ENCODE data around the gene ZNF787.

GRCh38 chr19:56094449-56094848 lies 26.6 kb downstream of the ZNF787 start:
- no peak for TF ChIP-seq POLR2AphosphoS5 (IDR thresholded peaks at IDR 0.05)
- TF ChIP-seq POLR2A (IDR thresholded peaks at IDR 0.05), result no peak
